K562 (cell line): ENCODE results near the gene PTPRZ1. TPM values are rescaled to one million over a fixed set of nuclear protein-coding genes. Genes with fewer than 3 reads are reported as not detected.

ENCODE experiments used
- ATAC-seq: fragments of 200-7000 bp; cut with Tn5 transposase; 3 replicates; pipeline ENCODE4 v1.9.1; 2020; ENCODE audit warnings: moderate library complexity
- BruUV-seq: library from RNA; stranded (reverse); fragments of 400-500 nt; replicated peaks from 2 replicates; lab custom pipeline; 2021; lab: Mats Ljungman, UMichigan
- CTCF ChIA-PET: fragments of 300-600 bp; formaldehyde crosslinking; extraction: SDS; loops from one replicate; lab custom pipeline; 2021; ENCODE audit warnings: low intra/inter-chr PET ratio; lab: Yijun Ruan, JAX
- POLR2A ChIA-PET: fragments of 300-600, 350-650 bp; sonication (Branson Sonifier 250); formaldehyde crosslinking; extraction: SDS; loops from one replicate; lab custom pipeline; 2021; ENCODE audit warnings: antibody characterized with exemption, inconsistent platforms; lab: Yijun Ruan, JAX
- DNase-seq, 4 experiments: peaks; one replicate each; pipeline versions ENCODE4 v3.0.0 to v3.0.0-alpha.2; 2011 to 2018; ENCODE audit warnings: low spot score in 3 of 4, mixed read lengths in 3 of 4; ENCODE audit errors: extremely low read depth in 1 of 4
- FAIRE-seq: peaks from 2 replicates; lab custom pipeline; 2011; peaks lifted over from hg19 to GRCh38; lab: Jason Lieb, UNC
- H2AFZ ChIP-seq: 2 replicates; pipeline ENCODE4 v1.6.0; 2011; ENCODE audit warnings: low read depth, low read length, control low read depth, inconsistent platforms
- H3K27ac ChIP-seq: fragments of 200-600 bp; 3 replicates; pipeline ENCODE4 v1.8.0; 2011; ENCODE audit warnings: low read depth, mild to moderate bottlenecking, control low read depth, inconsistent platforms, low read length, moderate library complexity, mixed read lengths; ENCODE audit errors: extremely low read depth
- H3K27me3 ChIP-seq, 2 experiments: fragments of 300-600 bp in 1 of 2; 2 replicates in 1 of 2; 3 replicates in 1 of 2; pipeline versions ENCODE4 v1.6.0 to v1.8.0; 2011; ENCODE audit warnings: inconsistent platforms in 2 of 2, low read length in 2 of 2, mild to moderate bottlenecking in 1 of 2, mixed read lengths in 1 of 2, moderate library complexity in 1 of 2; ENCODE audit not compliant: control insufficient read depth in 2 of 2, insufficient read depth in 2 of 2
- H3K36me3 ChIP-seq: fragments of 300-600 bp; 3 replicates; pipeline ENCODE4 v1.8.0; 2011; ENCODE audit warnings: mild to moderate bottlenecking, low read length, inconsistent platforms; ENCODE audit not compliant: control insufficient read depth, insufficient read depth
- H3K4me1 ChIP-seq, 2 experiments: fragments of 200-600 bp in 1 of 2; replicated peaks in 1 of 2; 2 replicates in 1 of 2; 3 replicates in 1 of 2; pipeline versions ENCODE4 v1.5.1 to v1.8.0; 2011; ENCODE audit warnings: inconsistent platforms in 2 of 2, low read length in 2 of 2, mild to moderate bottlenecking in 1 of 2, mixed read lengths in 1 of 2, moderate library complexity in 1 of 2; ENCODE audit not compliant: control insufficient read depth in 2 of 2, insufficient read depth in 2 of 2
- H3K4me2 ChIP-seq: 2 replicates; pipeline ENCODE4 v1.6.1; 2011; ENCODE audit warnings: low read length, control low read depth, inconsistent platforms, mixed read lengths; ENCODE audit not compliant: insufficient read depth
- H3K4me3 ChIP-seq: fragments of 200-600 bp; sonication (generic), shearing (Covaris generic); 2 replicates; pipeline ENCODE4 v1.5.1; 2016; ENCODE audit warnings: control low read depth, inconsistent platforms
- H3K79me2 ChIP-seq: fragments of 200-600 bp; 3 replicates; pipeline ENCODE4 v1.8.0; 2011; ENCODE audit warnings: low read length, inconsistent platforms; ENCODE audit not compliant: control insufficient read depth, insufficient read depth
- H3K9ac ChIP-seq, 2 experiments: 2 replicates each; pipeline versions ENCODE4 v1.6.0 to v1.6.1; 2011; ENCODE audit warnings: low read depth in 2 of 2, low read length in 2 of 2, control low read depth in 1 of 2, inconsistent platforms in 1 of 2, mild to moderate bottlenecking in 1 of 2, mixed read lengths in 1 of 2; ENCODE audit not compliant: insufficient read depth in 1 of 2
- H3K9me1 ChIP-seq: one replicate; pipeline ENCODE4 v1.6.0; 2011; ENCODE audit warnings: inconsistent platforms, mild to moderate bottlenecking, low read length, moderate library complexity; ENCODE audit not compliant: control insufficient read depth, insufficient read depth
- H3K9me3 ChIP-seq: replicated peaks from 2 replicates; pipeline ENCODE4 v1.5.1; 2011; ENCODE audit warnings: low read depth, low read length, inconsistent platforms; ENCODE audit not compliant: control insufficient read depth, insufficient read depth
- H4K20me1 ChIP-seq: replicated peaks from 2 replicates; pipeline ENCODE4 v1.6.1; 2011; ENCODE audit warnings: low read length, inconsistent platforms, mixed read lengths; ENCODE audit not compliant: control insufficient read depth, insufficient read depth
- HDAC6 ChIP-seq: IDR thresholded peaks from 2 replicates; pipeline ENCODE4 v1.6.1; 2012; ENCODE audit warnings: low read depth, mild to moderate bottlenecking, control low read depth, inconsistent platforms, low read length, moderate library complexity
- HLTF ChIP-seq: fragments of 450-650 bp; IDR thresholded peaks from 2 replicates; pipeline ENCODE4 v1.6.1; 2016
- MAFK ChIP-seq: IDR thresholded peaks from 2 replicates; pipeline ENCODE4 v1.6.1; 2011; ENCODE audit warnings: low read length, improper control_type of control experiment
- POLR2H ChIP-seq: IDR thresholded peaks from 2 replicates; pipeline ENCODE4 v1.6.1; 2016; ENCODE audit warnings: missing genetic modification characterization, low read depth, mild to moderate bottlenecking, control low read depth, missing compliant biosample characterization, moderate library complexity
- ZBTB43 ChIP-seq: sonication (generic); formaldehyde crosslinking; IDR thresholded peaks from 2 replicates; pipeline ENCODE4 v1.8.0; 2023; ENCODE audit warnings: mild to moderate bottlenecking, missing genetic modification reagents
- ZNF134 ChIP-seq: fragments of 250-450 bp; sonication (Bioruptor Pico); conservative IDR thresholded peaks from 2 replicates; pipeline ENCODE4 v1.4.0; 2020
- WGBS: fragments of 100-300 bp; shearing (Covaris generic); methylation state at CpG from one replicate; pipeline ENCODE4 v1.1.6; 2016; ENCODE audit warnings: low coverage, mixed read lengths; ENCODE audit not compliant: insufficient coverage; ENCODE audit errors: missing lambda C conversion rate; 5-methylcytosine and 5-hydroxymethylcytosine counted together
- in situ Hi-C: fragments of 300-500 bp; cut with MboI; formaldehyde crosslinking; loops from 4 replicates; pipeline ENCODE4 v1.15.0; 2018; ENCODE audit warnings: inconsistent platforms, mixed read lengths
- intact Hi-C: fragments of 100-400 bp; cut with micrococcal nuclease; formaldehyde crosslinking; loops from 2 replicates; pipeline ENCODE4 v1.14.2; 2022
- polyA plus RNA-seq, 8 experiments: library from polyadenylated mRNA; depleted of rRNA in 4 of 8; stranded (reverse) in 5 of 8; unstranded in 3 of 8; fragments of >200 nt; fragmentation: Nextera tagmentation in 2 of 8; fragmentation: Illumina TruSeq in 1 of 8; extraction: Ambion mirVana in 2 of 8; extraction: Trizol in 1 of 8; gene quantifications; 2 replicates each; pipeline versions ENCODE4 v1.2.1 to v1.2.3, GENCODE V29; 2011 to 2014; ENCODE audit warnings: inconsistent platforms in 1 of 8, missing spikeins in 1 of 8
- total RNA-seq, 7 experiments: library from RNA; depleted of rRNA in 6 of 7; stranded (reverse); fragments of >200 nt in 6 of 7; fragmentation: Illumina TruSeq in 2 of 7; extraction: Trizol in 2 of 7; gene quantifications; 2 replicates each; pipeline versions ENCODE4 v1.2.1 to v1.2.3, GENCODE V29; 2011 to 2021; ENCODE audit warnings: low replicate concordance in 1 of 7

PTPRZ1 gene
- total and polyA plus RNA-seq, 9 of the 15 experiments (the other 6 are each of a cell fraction or from before 2014, with no cell fraction given), result 0.04 TPM; not detected in 7

GRCh38 chr7:121985476-121986030 lies 112.6 kb downstream of the PTPRZ1 start:
- Histone ChIP-seq H3K36me3 (no peaks in the 10 kb centered on the region), H3K9ac (no peak overlapping the region), H3K4me1 (no peaks in the 10 kb centered on the region), H3K79me2 (no peaks in the 10 kb centered on the region), H3K27me3 (no peaks in the 10 kb centered on the region), H3K4me3 (no peak overlapping the region), H3K9me1 (no peaks in the 10 kb centered on the region), H4K20me1 (no peaks in the 10 kb centered on the region), H3K9me3 (no peaks in the 10 kb centered on the region), H2AFZ (no peak overlapping the region), H3K4me2 (no peak overlapping the region), H3K27ac (no peak overlapping the region)
- WGBS, result 0% methylated on average over 1 of the region's 1 CpG
- FAIRE-seq, result no peak
- intact Hi-C loops, result no loop called here
- DNase-seq, result peak in 1 of 4 experiments; percentile 2
- no peak for ATAC-seq
- TF ChIP-seq HLTF (no peak), ZNF134 (no peak), ZBTB43 (CRISPR knock-in tag) (no peak), POLR2H (tag) (no peak), HDAC6 (no peak), MAFK (no peak)
- ChIA-PET CTCF (no interaction called here), POLR2A (no interaction called here)
- no TSS peak for BruUV-seq
- in situ Hi-C loops, result loop anchor here (25.0 kb wide), 1 partner anchor 623 kb away; no protein-coding TSS in a partner anchor
